ENCODE data around the gene DPY19L3.

DPY19L3 gene

DNA sequence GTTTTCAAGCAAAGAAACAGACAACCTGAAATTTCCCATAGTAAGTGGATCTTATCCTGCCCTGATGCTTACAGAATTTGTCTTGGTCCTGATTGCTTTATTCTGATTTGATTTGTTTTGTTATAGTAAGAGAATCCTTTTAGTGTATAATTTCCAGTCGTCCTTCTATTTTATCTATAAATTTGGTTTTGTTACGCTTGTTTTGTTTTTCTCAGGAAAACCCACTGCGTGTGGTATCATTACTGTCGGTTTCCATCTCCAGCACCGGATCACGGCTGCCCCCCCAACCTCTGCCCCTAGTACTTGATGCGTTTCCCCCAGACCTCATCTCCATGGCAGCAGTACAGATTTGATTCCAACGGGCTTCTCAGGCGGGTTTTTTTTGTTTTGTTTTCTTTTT is 117.4 kb downstream of the DPY19L3 start:
- DNase-seq = no peak

DNA sequence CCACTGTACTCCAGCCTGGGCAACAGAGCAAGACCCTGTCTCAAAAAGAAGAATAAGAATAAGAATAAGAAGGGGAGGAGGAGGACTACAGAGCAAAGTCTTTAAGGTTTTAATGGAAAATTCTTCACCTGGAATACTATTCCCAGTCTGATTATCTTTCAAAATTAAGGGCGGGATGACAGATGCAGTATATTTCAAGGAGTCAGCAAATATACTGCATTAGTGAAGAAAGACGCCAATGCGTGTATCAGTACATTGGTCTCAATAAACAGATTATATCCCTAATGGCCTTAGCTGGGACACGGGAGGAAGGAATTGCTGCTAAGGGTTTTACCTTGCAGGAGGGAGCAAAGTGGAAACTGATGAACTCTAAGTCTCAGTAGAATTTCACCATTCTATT is 121.3 kb downstream of the DPY19L3 start:
- DNase-seq = no peak

DNA sequence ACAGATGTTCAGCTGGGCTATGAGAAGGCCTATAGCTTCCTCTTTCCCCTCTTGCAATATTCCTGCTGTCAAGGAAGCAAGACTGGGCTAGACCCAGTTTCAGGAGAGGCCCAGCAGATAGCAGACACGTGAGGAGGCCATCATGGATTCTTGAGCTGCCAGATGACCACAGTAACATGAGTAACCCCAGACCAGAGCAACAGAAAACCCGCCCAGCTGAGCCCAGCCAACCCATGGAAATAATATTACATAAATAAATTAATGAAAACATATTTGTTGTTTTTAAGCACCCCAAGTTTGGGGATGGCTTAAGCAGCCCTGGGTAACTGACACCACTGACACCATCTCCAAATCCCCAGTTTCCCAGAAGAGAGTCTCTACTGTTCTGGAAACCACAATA is 125.2 kb downstream of the DPY19L3 start:
- DNase-seq = no peak

DNA sequence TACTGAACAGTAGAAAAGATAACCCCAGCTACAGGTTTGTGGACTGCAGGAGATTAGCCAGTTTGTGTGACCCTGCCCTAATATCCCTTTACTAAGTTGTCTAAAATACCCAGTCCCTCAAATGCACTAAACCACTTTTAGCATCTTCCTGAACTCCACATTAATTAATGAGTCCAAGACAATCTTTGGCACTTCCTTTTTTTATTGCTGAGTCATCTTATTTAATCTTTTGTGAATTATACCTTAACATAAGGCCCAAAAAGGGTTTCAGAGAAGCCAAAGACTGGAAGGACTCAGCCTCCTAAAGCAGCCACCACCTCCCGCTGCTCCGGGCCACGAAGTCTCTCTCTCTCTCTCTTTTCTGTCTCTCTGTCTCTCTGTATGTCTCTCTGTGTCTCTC is 126.7 kb downstream of the DPY19L3 start:
- no peak for DNase-seq
